Astrocyte of the cerebellum (primary cell): Measurements from ENCODE around the gene PRCP.

Experiments
- DNase-seq: peaks from one replicate; pipeline ENCODE4 v3.0.0-alpha.2; 2011; ENCODE audit warnings: low read depth
- H3K4me3 ChIP-seq: 2 replicates; pipeline ENCODE4 v1.5.1; 2011; ENCODE audit warnings: mild to moderate bottlenecking, low read depth, low read length, moderate library complexity
- CTCF ChIP-seq: IDR thresholded peaks from 2 replicates; pipeline ENCODE4 v1.5.1; 2012; ENCODE audit warnings: low read length, low read depth, moderate library complexity, mild to moderate bottlenecking; ENCODE audit errors: missing control alignments
- in situ Hi-C: cut with HindIII; loops from 2 replicates; pipeline ENCODE4 v1.10.0; 2017; ENCODE audit warnings: low sequenced_read_pairs

Gene PRCP

GRCh38 chr11:82796998-82797961, 103.0 kb downstream of the PRCP start:
- no peak for TF ChIP-seq CTCF
- no peak for DNase-seq
- no peak overlapping the region for H3K4me3 ChIP-seq
- in situ Hi-C loops: no loop called here

- in situ Hi-C loops: no loop called here
- H3K4me3 ChIP-seq: no peak overlapping the region
- no peak for DNase-seq
- TF ChIP-seq CTCF: no peak
Observed at GRCh38 chr11:82794490-82794889, 105.7 kb downstream of the PRCP start.

GRCh38 chr11:82792822-82793569, 107.2 kb downstream of the PRCP start:
- H3K4me3 ChIP-seq: no peak overlapping the region
- in situ Hi-C loops: no loop called here
- DNase-seq: no peak
- no peak for TF ChIP-seq CTCF

GRCh38 chr11:82792319-82792718, 107.9 kb downstream of the PRCP start:
- in situ Hi-C loops: no loop called here
- no peak for TF ChIP-seq CTCF
- DNase-seq: no peak
- H3K4me3 ChIP-seq: no peak overlapping the region

GRCh38 chr11:82791779-82792178, 108.5 kb downstream of the PRCP start:
- no peak for DNase-seq
- in situ Hi-C loops: no loop called here
- no peak for TF ChIP-seq CTCF
- no peak overlapping the region for H3K4me3 ChIP-seq

GRCh38 chr11:82790723-82791484, 109.3 kb downstream of the PRCP start:
- TF ChIP-seq CTCF: no peak
- H3K4me3 ChIP-seq: no peak overlapping the region
- in situ Hi-C loops: no loop called here
- DNase-seq: no peak
